T-helper 1 cell (primary cell): ENCODE results near the gene IGFL1.
"Not testable (repeated sequence)": the region's sequence is repeated elsewhere in the genome, so short reads cannot be mapped to it uniquely, and the experiment has no call there.

Experiments used
- DNase-seq, 5 donors: peaks; one replicate each; pipeline ENCODE4 v3.0.0-alpha.2; 2012 to 2020

IGFL1 gene

GRCh38 chr19:46226438-46226973, 3.0 kb upstream of the IGFL1 start:
- DNase-seq = no peak

- DNase-seq = no peak
Measured at GRCh38 chr19:46232029-46232428, 2.5 kb downstream of the IGFL1 start.

- no peak for DNase-seq
Measured at GRCh38 chr19:46232468-46232867, 2.9 kb downstream of the IGFL1 start.

- no peak for DNase-seq
Measured at GRCh38 chr19:46232938-46233621, 3.5 kb downstream of the IGFL1 start.

DNA sequence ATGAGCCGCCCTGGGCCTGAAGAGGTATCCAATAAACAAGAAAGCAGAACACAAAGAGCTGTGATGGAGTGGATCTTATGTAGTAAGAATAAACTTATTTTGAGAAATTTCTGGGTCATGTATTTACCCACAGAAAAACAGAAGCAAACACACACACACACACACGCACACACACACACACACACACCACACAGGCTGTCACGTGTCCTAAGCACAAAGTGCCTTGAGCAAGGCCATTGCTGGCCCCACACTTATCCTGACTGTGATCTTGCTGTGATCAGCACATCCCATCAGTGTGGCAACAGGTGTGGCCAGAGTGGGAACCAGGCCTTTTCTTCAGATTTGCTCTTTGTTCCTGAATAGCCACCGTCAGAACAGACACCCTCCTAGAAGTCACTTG, 4.3 kb downstream of the IGFL1 start:
- not testable (repeated sequence) for DNase-seq

DNA sequence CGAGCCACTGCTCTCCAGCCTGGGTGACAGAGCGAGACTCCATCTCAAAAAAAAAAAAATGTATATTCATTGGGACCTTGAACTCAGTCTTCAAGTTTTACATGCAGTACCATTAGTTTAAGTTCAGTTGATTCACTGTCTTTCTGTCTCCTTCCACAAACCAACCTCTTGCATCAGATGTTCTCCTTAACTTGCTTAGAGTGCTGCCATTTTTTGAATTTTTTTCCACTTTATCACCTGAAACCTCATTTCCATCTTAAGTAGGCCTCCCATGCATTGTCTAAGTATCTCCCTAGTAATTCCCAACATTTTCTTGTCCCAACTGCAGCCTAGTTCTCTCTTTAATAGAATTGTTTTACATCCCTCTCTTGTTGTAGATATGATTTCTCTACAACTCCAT, 8.6 kb downstream of the IGFL1 start:
- DNase-seq = not testable (repeated sequence)

DNA sequence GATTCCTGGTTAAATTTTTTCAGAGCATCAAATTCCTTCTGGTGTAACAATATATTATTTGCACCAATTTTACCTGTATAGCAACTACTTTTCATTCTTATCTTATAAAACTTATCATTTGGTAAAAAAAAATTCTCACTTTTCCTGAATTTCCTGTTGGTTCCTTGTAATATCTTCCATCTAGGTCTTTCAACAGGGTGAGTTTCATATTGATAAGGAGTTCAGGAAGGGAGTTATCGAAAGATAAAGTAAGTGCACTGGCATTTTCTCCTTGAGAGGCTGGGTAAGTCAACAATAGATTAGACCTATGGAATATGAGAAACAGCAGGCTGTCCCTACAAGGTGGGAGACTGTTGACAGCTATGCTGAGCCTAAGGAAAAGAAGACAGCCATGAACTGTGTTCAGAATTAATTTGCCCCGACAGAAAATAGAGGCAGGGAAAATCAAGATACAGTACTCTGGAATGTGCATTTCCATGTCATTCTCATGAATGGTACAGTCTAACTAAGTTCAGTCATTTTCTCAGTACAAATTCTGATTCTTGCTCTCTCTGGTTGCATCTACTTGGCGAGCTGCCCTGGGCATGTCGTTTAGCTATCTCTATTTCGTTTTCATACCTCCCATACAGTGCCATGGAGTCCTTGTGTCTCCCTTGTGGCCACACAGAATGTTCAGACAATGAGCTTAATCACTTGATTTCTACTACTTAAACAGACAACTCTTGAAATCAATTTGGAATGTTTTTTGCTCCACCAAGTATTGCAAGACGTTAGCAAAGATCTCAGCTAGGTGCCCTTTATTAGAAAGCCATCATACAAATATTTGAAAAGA, 9.9 kb downstream of the IGFL1 start:
- DNase-seq = no peak

DNA sequence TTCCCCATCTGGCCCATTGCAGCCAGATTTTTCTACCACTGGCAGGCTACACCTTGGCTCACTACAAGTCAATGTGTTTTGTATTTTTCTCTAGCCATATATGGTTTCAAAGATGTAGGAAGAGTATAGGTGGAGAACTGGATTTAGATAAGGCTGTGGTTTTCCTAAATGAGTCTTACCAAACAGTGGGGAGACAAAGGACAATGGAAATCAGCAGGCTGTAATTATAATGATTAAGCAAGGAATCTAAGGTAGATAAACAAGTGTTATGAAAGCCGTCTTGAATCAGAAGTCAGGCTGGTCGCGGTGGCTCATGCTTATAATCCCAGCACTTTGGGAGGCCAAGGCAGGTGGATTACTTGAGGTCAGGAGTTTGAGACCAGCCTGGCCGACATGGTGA, 11.2 kb downstream of the IGFL1 start:
- DNase-seq = no peak

DNA sequence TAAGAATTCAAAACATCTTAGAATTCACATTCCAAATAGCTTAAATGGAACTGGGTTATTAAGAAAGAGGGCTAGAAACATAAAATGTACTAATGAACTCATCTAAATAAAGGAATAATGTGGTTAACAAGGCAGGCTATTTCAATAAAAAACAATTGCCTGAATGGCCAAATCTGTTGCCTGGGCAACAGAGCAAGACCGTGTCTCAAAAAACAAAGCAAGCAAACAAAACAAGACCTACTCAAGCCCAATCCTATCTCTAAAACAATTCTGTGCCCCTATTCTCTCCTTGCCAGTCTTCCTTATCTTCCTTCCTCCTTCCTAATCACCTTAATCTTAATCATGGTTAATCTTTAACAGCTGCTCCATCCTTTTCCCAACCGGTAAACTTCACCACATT, 12.1 kb downstream of the IGFL1 start:
- no peak for DNase-seq

DNA sequence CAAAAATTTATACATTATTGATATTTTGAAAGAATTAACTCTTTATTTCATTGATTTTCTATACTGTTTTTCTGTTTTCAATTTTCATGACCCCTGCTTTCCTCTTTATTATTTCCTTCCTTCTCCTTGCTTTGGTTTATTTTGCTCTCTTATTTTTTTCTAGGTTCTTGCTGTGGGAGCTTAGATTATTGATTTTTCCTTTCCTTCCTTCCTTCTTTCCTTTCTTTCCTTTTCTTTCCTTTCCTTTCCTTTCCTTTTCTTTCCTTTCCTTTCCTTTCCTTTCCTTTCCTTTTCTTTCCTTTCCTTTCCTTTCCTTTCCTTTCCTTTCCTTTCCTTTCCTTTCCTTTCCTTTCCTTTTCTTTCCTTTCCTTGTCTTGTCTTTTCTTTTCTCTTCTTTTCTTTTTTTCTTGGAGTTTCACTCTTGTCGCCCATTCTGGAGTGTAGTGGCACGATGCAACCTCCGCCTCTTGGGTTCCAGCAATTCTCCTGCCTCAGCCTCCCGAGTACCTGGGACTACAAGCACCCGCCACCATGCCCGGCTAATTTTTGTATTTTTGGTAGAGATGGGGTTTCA, 13.6 kb downstream of the IGFL1 start:
- not testable (repeated sequence) for DNase-seq

- no peak for DNase-seq
Measured at GRCh38 chr19:46250076-46250735, 20.7 kb downstream of the IGFL1 start.

DNA sequence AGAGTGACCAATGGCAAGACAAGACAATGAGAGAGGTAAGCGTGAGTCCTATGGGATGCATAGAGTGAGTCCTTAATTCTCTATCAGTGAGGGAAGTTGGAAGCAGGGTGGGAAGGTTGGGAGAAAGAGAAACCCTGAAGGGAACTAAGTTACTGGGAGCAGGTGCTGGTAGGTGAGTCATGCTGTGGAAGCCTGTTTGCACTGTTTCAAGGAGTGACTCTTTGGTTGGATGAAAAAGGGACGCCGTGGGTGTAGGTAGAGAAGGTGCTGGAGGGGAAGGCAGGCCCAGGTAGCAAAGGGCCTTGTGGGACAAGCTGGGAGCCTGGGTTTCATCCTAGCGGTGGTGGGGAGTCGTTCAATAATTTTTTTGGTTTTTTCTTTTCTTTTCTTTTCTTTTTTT, 21.9 kb downstream of the IGFL1 start:
- no peak for DNase-seq

- DNase-seq = no peak
Measured at GRCh38 chr19:46254776-46255175, 25.2 kb downstream of the IGFL1 start.

DNA sequence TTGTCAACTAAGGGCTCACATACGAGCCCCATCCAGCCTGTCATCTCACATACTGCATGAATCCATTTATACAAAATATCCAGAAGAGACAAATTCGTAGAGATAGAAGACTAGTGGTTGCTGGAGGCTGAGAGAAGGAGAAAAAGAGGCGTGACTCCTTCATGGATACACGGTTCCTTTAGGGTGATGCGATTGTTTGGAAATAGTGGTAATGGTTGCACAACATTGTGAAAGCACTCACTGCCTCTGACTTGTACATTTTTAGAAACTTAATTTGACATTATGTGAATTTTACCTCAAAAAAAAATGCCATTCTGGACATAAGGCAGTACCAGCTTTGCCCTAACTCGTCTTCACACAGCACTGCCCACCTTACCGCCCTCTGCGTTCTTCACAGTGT, 27.3 kb downstream of the IGFL1 start:
- no peak for DNase-seq

DNA sequence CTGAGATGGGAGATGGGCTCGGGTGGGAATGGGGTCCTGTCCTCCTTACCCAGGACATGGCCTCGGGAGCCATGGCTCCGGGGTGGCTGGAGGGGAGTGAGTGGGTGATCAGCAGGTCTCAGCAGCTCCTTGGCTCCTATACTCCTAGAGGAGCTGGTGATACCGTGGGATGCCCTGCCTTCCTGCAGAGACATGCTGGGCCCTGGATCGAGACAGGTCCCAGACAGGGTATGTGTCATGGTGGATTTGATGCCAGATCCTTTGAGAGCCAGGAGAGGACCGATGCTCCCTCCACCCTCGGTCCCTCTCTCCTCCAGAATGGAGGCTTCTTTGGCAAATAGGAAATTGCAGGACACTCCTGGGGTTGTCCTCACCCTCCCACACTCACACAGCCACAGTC, 32.0 kb downstream of the IGFL1 start:
- not testable (repeated sequence) for DNase-seq

- DNase-seq = peak in 3 of 5 donors; percentile 15 to 81 (median 25)
Measured at GRCh38 chr19:46262684-46263296, 33.2 kb downstream of the IGFL1 start.

- DNase-seq = not testable (repeated sequence)
Measured at GRCh38 chr19:46264801-46265200, 35.3 kb downstream of the IGFL1 start.

GRCh38 chr19:46265217-46265828, 35.8 kb downstream of the IGFL1 start:
- peak in 4 of 5 donors; percentile 41 to 70 (median 60) for DNase-seq

DNA sequence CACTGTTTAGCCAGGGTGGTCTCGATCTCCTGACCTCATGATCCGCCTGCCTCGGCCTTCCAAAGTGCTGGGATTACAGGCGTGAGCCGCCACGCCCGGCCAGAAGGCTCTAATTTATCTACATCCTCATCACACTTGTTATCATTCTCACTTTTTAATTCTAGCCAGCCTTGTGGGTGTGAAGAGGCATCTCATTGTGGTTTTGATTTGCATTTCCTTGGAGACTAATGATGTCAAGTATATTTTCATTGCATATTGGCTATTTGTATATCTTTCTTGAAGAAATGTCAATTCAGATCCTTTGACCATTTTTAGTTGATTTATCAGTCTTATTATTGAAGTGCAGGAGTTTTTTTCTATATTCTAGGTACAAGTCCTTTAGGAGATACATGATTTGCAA, 39.6 kb downstream of the IGFL1 start:
- no peak for DNase-seq

GRCh38 chr19:46270521-46271256, 41.1 kb downstream of the IGFL1 start:
- no peak for DNase-seq

DNA sequence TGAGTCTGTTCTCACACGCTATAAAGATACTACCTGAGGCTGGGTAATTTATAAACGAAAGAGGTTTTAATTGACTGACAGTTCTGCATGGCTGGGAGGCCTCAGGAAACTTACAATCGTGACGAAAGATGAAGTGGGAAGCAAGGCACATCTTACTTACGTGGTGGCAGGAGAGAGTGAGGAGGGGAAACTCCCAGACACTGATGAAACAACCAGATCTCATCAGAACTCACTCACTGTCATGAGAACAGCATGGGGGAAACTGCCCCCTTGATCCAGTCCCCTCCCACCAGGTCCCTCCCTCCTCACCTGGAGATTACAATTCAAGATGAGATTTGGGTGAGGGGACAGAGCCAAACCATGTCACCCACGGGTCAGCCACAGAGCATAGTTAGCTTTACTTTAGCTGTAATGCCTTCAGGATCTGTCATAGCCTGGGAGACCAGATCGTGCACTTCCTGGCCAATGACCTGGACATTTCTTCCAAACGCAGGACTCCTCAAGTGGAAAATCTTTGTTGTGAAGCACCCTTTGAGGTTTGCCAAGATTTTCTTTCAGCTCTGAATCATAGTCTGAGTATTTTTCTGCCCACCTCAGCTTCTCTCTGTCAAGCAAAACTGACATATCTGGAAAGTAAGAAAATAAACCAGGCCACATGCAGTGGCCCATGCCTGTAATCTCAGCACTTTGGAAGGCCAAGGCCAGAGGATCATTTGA, 42.1 kb downstream of the IGFL1 start:
- DNase-seq = no peak
